ENCODE data around the gene TPO. TPM values are rescaled to one million over a fixed set of nuclear protein-coding genes. Genes with fewer than 3 reads are reported as not detected.

TPO gene
- total RNA-seq (ENCODE audit: low replicate concordance), result not detected in 2 replicates

- H3K4me2 ChIP-seq, result no peak within 1 kb of the TSS
- H3K79me2 ChIP-seq (ENCODE audit: low read depth), result no peaks in the 10 kb centered on the region
- no peaks in the 10 kb centered on the region for H3K27me3 ChIP-seq
- H3K9me3 ChIP-seq (ENCODE audit: low read depth), result no peaks in the 10 kb centered on the region
- H4K20me1 ChIP-seq (ENCODE audit: low read depth), result no peaks in the 10 kb centered on the region
- no peak for TF ChIP-seq EZH2 (IDR thresholded peaks at IDR 0.05)
- H3K9me3 Mint-ChIP-seq, result peaks cover 4% of the 10 kb centered on the region
- H3K27ac Mint-ChIP-seq, result peak within 1 kb of the TSS; percentile 79
- no peaks in the 10 kb centered on the region for H3K36me3 Mint-ChIP-seq
- H3K27me3 Mint-ChIP-seq (ENCODE audit: insufficient read depth, low read depth), result peaks cover 6% of the 10 kb centered on the region
- no peak within 1 kb of the TSS for H3K27ac ChIP-seq
- H3K9ac ChIP-seq, result no peak within 1 kb of the TSS
- H3K4me1 ChIP-seq, result peaks cover under 1% of the 10 kb centered on the region
- DNase-seq (ENCODE audit: low spot score), result no peak
- H3F3A ChIP-seq (ENCODE audit: low read depth), result no peaks in the 10 kb centered on the region
- H3K4me1 Mint-ChIP-seq, result peaks cover 29% of the 10 kb centered on the region
- no peak within 1 kb of the TSS for H3K4me3 ChIP-seq
- H2AFZ ChIP-seq (replicated peaks), result no peak within 1 kb of the TSS
- H3K4me3 Mint-ChIP-seq, result no peak within 1 kb of the TSS
- H3K36me3 ChIP-seq, result no peaks in the 10 kb centered on the region
Observed at GRCh38 chr2:1413156-1413710, at the start of gene TPO. TPO (plus strand) TSS chr2:1413463; CDS start chr2:1414409, 946 bp downstream.

GRCh38 chr2:1366546-1367134 lies 46.6 kb upstream of the TPO start:
- TF ChIP-seq EZH2 (IDR thresholded peaks at IDR 0.05) (no peak), CTCF (IDR thresholded peaks at IDR 0.05) (no peak), EZH2phosphoT487 (IDR thresholded peaks at IDR 0.05) (no peak)
- Histone ChIP-seq H4K20me1 (ENCODE audit: low read depth) (no peaks in the 10 kb centered on the region), H3K9me3 (ENCODE audit: low read depth) (no peaks in the 10 kb centered on the region), H3F3A (ENCODE audit: low read depth) (no peaks in the 10 kb centered on the region), H3K4me3 (no peak overlapping the region), H3K27me3 (no peaks in the 10 kb centered on the region), H3K4me1 (peaks cover 11% of the 10 kb centered on the region), H3K4me2 (no peak overlapping the region), H2AFZ (replicated peaks) (no peak overlapping the region), H3K36me3 (no peaks in the 10 kb centered on the region), H3K27ac (no peak overlapping the region), H3K9ac (no peak overlapping the region), H3K79me2 (ENCODE audit: low read depth) (no peaks in the 10 kb centered on the region)
- Mint-ChIP-seq H3K9me3 (peaks cover 8% of the 10 kb centered on the region), H3K27me3 (ENCODE audit: insufficient read depth, low read depth) (peaks cover 5% of the 10 kb centered on the region), H3K4me3 (no peak overlapping the region), H3K27ac (peak overlapping the region; percentile 70), H3K4me1 (peaks cover 29% of the 10 kb centered on the region), H3K36me3 (peaks cover 2% of the 10 kb centered on the region)
- DNase-seq (ENCODE audit: low spot score), result no peak

GRCh38 chr2:1367601-1368000 lies 45.7 kb upstream of the TPO start:
- H3K9ac ChIP-seq, result no peak overlapping the region

More at GRCh38 chr2:1367601-1368000, 45.7 kb upstream of the TPO start:
- H3F3A ChIP-seq (ENCODE audit: low read depth), result no peaks in the 10 kb centered on the region
- Mint-ChIP-seq H3K4me1 (peaks cover 29% of the 10 kb centered on the region), H3K36me3 (peaks cover 2% of the 10 kb centered on the region), H3K27ac (no peak overlapping the region), H3K27me3 (ENCODE audit: insufficient read depth, low read depth) (peaks cover 5% of the 10 kb centered on the region), H3K4me3 (no peak overlapping the region), H3K9me3 (peaks cover 8% of the 10 kb centered on the region)
- TF ChIP-seq CTCF (IDR thresholded peaks at IDR 0.05) (no peak), EZH2 (IDR thresholded peaks at IDR 0.05) (no peak), EZH2phosphoT487 (IDR thresholded peaks at IDR 0.05) (no peak)
- no peak overlapping the region for H3K27ac ChIP-seq
- H3K4me3 ChIP-seq, result no peak overlapping the region
- no peaks in the 10 kb centered on the region for H3K9me3 ChIP-seq (ENCODE audit: low read depth)
- H3K79me2 ChIP-seq (ENCODE audit: low read depth), result no peaks in the 10 kb centered on the region
- H4K20me1 ChIP-seq (ENCODE audit: low read depth), result no peaks in the 10 kb centered on the region
- H3K36me3 ChIP-seq, result no peaks in the 10 kb centered on the region
- no peak for DNase-seq (ENCODE audit: low spot score)
- H3K27me3 ChIP-seq, result no peaks in the 10 kb centered on the region
- peaks cover 11% of the 10 kb centered on the region for H3K4me1 ChIP-seq
- H3K4me2 ChIP-seq, result no peak overlapping the region
- no peak overlapping the region for H2AFZ ChIP-seq (replicated peaks)
